ENCODE data around the gene MESP1. TPM values are rescaled to one million over a fixed set of nuclear protein-coding genes. Genes with fewer than 3 reads are reported as not detected.
"Not testable (repeated sequence)": the region's sequence is repeated elsewhere in the genome, so short reads cannot be mapped to it uniquely, and the experiment has no call there.

Gene MESP1
- total RNA-seq, 1 experiment from 2014 or later, result 0.26 TPM

DNA sequence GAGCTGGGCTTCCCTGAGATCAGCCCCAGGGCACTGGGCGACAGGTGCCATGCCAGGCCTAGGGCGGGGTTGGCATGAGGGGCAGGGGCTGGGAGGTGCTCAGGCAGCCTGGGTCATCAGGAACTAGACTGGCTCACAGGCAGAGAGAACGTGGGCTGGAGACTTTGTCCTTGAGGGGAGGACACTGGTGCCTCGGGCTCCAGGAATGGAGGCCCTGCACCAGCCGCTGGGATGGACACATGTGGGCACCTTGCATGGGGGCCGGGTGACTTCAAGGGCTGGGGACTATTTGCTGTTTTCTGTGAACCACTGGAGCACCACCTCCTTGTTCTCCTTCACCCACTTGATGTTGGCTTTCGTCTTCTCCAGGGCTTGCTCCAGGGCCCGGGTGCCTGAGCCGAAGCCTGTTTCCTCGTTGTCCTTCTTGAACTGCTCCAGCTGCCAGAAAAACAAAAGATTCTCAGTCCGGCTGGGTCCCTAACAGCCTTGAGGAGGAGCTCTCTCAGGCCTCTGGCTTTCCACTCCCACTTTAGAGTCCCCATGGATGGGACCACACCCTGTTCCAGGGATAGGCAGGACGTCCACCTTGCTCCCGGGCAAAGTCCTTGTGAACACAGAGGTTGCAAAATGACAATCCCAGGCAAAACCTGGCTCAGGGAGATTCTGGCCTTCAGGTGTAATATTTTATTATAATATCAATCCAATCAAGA lies 34.2 kb upstream of the MESP1 start:
- Histone ChIP-seq H3K27me3 (replicated peaks) (no peaks in the 10 kb centered on the region), H3K27ac (no peak overlapping the region), H3K4me1 (replicated peaks) (peaks cover 15% of the 10 kb centered on the region), H3K9me3 (replicated peaks) (no peaks in the 10 kb centered on the region), H3K36me3 (no peaks in the 10 kb centered on the region), H3K4me3 (no peak overlapping the region)
- DNase-seq (ENCODE audit: low read depth in 1 of 2, low spot score in 2 of 2), result no peak

DNA sequence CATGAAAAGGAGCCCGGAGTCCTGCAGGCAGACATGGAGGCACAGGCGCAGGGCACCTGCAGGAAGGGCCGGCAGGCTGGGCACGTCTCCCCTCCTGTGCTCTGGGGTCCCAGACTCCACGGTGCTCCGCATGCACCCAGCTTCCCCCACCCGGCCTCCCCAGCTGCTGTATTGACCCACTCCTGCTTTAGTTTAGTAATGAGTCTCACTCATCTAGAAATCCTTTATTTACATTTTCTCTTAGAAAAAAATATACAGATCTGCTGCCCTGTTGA lies 33.6 kb upstream of the MESP1 start:
- no peak overlapping the region for H3K4me3 ChIP-seq
- no peak overlapping the region for H3K27ac ChIP-seq
- H3K4me1 ChIP-seq (replicated peaks), result peaks cover 15% of the 10 kb centered on the region
- no peak for DNase-seq (ENCODE audit: low read depth in 1 of 2, low spot score in 2 of 2)
- H3K27me3 ChIP-seq (replicated peaks), result no peaks in the 10 kb centered on the region
- no peaks in the 10 kb centered on the region for H3K9me3 ChIP-seq (replicated peaks)
- no peaks in the 10 kb centered on the region for H3K36me3 ChIP-seq

DNA sequence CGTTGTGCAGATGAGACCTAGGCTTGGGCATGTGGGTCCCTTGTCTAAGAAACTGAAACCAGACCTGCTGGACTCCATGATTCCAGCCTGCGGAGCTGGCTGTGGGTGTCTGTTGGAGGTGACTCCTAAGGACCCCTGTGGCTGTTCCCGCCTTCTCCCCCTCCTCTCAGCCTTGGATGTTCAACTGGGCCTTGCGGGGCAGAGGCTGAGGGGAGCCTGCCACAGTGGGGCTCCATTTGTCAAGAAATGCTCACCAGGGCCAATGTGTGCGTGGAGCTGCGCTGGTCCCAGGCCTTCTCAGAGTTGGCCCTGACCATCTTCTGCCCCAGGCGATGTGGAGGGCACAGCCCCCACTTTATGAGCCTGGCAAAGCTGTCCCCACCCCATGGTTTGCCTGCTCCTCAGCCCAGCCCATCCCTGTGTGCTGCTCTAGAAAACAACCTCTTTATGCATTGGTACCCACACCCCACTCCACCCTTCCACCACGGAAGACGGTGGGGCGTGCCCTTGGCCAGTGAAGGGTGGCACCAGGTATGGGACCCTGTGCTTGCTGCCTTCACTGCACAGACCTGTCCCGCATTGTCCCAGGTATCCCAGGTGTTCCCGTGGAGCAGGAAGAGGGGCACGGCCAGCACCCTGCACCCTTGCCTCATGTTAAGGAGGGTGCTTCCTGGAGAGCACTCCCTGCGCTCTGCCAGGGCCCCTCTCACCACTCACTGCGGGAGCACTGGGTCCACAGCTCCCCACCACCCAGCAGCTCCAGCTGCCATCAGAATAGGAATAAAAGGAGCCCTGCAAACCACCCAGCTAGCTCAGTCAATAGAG lies 33.0 kb upstream of the MESP1 start:
- DNase-seq (ENCODE audit: low read depth in 1 of 2, low spot score in 2 of 2), result no peak
- Histone ChIP-seq H3K9me3 (replicated peaks) (no peaks in the 10 kb centered on the region), H3K36me3 (no peaks in the 10 kb centered on the region), H3K4me3 (no peak overlapping the region), H3K4me1 (replicated peaks) (peaks cover 15% of the 10 kb centered on the region), H3K27ac (no peak overlapping the region), H3K27me3 (replicated peaks) (no peaks in the 10 kb centered on the region)

DNA sequence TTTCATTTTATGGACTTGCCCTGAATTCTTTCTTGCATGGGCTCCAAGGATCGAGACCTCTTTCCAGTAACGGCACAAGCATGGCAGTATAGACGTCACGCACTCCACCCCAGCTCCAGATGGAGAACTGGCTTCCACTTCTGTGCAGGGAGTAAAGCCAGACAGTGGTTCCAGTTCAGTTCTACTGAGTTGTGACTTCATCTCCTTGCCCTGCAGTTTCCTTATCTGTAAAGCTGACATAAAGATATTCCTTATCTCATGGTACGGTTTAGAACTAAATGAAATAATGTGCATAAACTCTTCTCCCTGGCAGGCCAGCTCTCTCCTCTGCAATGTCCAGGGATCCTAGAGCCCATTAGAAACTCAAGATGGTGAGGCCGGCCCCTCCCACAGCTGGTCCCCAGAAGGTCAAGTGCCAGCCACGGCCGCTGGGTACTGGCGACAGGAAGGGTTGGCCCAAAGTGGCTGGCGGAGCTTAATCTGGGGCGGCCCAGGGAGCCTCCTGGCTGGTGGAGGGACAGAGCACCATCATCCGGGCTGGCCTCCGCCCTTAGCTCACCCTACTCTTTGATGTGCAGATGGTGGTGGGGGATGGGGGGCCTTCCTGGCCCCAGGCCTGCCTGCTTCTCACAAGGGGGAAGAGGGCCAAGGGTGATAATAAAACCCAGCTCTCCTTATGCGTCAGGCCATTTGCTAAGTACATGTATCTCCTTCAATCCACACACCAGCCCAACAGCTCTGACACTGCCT lies 32.2 kb upstream of the MESP1 start:
- no peak overlapping the region for H3K27ac ChIP-seq
- no peaks in the 10 kb centered on the region for H3K9me3 ChIP-seq (replicated peaks)
- H3K4me1 ChIP-seq (replicated peaks), result peaks cover 15% of the 10 kb centered on the region
- DNase-seq (ENCODE audit: low read depth in 1 of 2, low spot score in 2 of 2), result no peak
- H3K36me3 ChIP-seq, result no peaks in the 10 kb centered on the region
- no peak overlapping the region for H3K4me3 ChIP-seq
- no peaks in the 10 kb centered on the region for H3K27me3 ChIP-seq (replicated peaks)

DNA sequence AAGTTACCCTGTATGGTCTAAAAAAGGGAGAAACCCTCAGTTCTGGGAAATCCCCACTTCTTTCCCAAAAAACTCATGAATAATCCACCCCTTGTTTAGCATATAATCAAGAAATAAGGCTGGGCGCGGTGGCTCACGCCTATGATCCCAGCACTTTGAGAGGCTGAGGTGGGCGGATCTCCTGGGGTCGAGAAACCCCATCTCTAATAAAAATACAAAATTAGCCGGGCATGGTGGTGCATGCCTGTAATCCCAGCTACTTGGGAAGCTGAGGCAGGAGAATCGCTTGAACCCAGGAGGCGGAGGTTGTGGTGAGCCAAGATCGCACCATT lies 31.5 kb upstream of the MESP1 start:
- H3K27ac ChIP-seq; H3K9me3 ChIP-seq (replicated peaks); DNase-seq (ENCODE audit: low read depth in 1 of 2, low spot score in 2 of 2); H3K4me3 ChIP-seq; H3K27me3 ChIP-seq (replicated peaks); H3K36me3 ChIP-seq: not testable (repeated sequence)
- H3K4me1 ChIP-seq (replicated peaks), result peaks cover 15% of the 10 kb centered on the region

DNA sequence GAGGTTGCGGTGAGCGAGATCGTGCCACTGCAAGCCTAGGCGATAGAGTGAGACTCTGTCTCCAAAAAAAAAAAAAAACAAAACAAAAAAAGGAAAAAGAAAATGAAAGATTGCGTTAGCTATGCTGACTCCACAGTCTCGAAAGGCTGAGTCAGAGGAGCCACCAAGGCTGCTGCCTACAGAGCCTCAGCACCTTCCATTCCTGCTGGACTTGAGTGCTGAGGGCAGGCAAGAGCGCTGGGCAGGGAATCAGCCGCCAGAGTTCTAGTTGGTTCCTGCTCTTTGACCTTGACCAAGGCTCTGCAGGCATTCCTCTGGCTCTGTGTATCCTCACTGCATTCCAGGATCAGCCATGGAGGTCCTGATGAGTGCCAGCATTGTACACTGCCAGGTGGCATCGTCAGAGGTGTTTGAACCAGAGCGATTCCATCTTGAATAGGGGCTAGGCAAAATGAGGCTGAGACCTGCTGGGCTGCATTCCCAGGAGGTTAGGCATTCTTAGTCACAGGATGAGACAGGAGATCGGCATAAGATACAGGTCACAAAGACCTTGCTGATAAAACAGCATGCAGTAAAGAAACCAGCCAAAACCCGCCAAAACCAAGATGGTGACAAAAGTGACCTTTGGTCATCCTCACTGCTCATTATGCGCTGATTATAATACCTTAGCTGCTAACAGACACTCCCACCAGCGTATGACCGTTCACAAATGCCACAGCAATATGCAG lies 31.0 kb upstream of the MESP1 start:
- Histone ChIP-seq H3K9me3 (replicated peaks) (no peaks in the 10 kb centered on the region), H3K4me1 (replicated peaks) (peaks cover 15% of the 10 kb centered on the region), H3K36me3 (no peaks in the 10 kb centered on the region), H3K27me3 (replicated peaks) (no peaks in the 10 kb centered on the region), H3K27ac (no peak overlapping the region), H3K4me3 (no peak overlapping the region)
- DNase-seq (ENCODE audit: low read depth in 1 of 2, low spot score in 2 of 2), result peak in 1 of 2 experiments; percentile 40

DNA sequence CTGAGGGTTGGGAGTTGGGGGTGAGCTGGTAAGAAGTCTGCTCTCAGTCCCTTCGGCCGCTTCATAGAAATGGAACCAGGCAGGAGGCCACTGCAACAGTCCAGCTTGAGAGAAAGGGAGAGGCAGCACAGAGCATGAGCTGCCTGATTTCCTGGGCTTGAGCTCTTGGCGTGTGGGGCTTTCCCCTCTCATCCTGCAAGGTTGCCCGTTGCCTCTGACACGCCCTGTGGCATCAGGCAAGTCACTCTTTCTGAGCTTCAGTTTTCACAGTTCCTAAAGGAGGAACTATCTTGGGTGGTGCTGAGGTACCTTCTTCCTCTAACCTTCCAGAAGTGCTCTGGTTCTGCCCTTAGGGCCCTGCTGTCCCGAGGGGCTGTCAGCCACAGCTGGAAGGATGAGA lies 30.0 kb upstream of the MESP1 start:
- no peak for DNase-seq (ENCODE audit: low read depth in 1 of 2, low spot score in 2 of 2)
- peaks cover 25% of the 10 kb centered on the region for H3K4me1 ChIP-seq (replicated peaks)
- H3K36me3 ChIP-seq, result no peaks in the 10 kb centered on the region
- no peaks in the 10 kb centered on the region for H3K27me3 ChIP-seq (replicated peaks)
- no peaks in the 10 kb centered on the region for H3K9me3 ChIP-seq (replicated peaks)
- no peak overlapping the region for H3K27ac ChIP-seq
- no peak overlapping the region for H3K4me3 ChIP-seq

DNA sequence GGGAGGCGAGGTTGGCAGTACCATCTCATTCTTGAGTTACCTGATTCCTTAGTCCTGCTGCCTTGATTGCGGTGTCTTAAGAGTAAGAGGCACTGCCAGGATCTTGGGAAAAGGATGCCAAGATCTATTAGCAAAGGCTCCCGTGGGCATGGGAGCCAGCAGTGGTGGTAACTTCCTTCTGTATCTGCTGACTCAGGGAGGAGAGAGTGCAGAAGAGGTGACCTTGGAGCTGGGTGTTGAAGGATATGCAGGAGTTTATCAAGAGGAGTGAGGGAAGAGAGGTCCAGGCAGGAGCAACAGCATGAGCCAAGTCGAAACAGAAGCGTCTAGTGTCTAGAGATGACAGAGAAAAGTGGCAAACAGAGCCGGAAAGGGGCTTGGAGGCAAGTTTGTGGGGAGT lies 29.6 kb upstream of the MESP1 start:
- H3K4me3 ChIP-seq, result no peak overlapping the region
- H3K36me3 ChIP-seq, result no peaks in the 10 kb centered on the region
- no peaks in the 10 kb centered on the region for H3K9me3 ChIP-seq (replicated peaks)
- peaks cover 25% of the 10 kb centered on the region for H3K4me1 ChIP-seq (replicated peaks)
- no peaks in the 10 kb centered on the region for H3K27me3 ChIP-seq (replicated peaks)
- no peak for DNase-seq (ENCODE audit: low read depth in 1 of 2, low spot score in 2 of 2)
- H3K27ac ChIP-seq, result no peak overlapping the region

DNA sequence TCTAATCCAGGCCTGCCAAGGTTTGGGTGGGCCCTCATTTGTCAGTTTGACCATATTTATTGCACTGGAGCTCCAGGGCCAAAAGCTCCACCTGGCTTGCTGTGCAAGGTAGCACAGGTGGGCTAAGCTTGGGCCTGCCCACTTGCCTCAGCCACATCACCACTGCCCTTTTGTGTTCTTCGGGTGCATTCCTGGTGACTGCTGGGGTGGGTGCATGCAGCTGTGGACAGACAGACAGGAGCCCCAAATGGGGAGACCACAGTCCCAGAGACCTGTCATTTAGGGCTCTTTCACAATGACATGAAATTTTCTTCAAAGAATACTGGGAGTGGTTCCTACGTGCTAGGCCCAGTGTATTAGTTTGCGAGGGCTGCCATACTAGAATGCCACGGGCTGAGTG lies 27.8 kb upstream of the MESP1 start:
- Histone ChIP-seq H3K4me1 (replicated peaks) (peaks cover 25% of the 10 kb centered on the region), H3K4me3 (no peak overlapping the region), H3K9me3 (replicated peaks) (no peaks in the 10 kb centered on the region), H3K36me3 (no peaks in the 10 kb centered on the region), H3K27me3 (replicated peaks) (no peaks in the 10 kb centered on the region), H3K27ac (no peak overlapping the region)
- DNase-seq (ENCODE audit: low read depth in 1 of 2, low spot score in 2 of 2), result no peak

DNA sequence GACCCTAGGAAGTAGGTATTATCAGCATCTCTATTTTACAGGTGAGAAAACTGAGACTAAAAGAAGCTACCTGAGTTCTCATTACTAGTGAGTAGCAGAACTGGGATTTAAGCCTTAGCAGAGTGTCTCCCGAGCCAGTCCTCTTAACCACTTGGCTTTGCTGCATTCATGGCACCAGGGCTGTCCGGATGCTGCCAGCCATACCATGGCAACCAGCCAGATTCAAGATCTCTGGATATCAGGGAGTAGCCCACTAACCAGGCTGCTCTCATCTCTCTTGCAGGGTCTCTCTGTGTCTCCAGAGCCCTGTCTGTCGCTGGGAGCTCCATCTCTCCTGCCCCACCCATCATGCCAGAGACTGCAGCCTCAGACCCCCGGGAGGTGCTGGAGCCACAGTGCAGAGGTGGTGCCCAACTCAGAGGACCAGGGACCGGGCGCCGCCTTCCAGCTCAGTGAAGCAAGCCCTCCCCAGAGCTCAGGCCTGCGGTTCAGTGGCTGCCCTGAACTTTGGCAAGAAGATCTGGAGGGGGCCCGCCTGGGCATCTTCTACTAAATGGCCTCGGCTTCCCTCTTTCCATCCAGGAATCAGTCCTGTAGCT lies 26.8 kb upstream of the MESP1 start:
- no peaks in the 10 kb centered on the region for H3K36me3 ChIP-seq
- H3K9me3 ChIP-seq (replicated peaks), result no peaks in the 10 kb centered on the region
- no peak overlapping the region for H3K4me3 ChIP-seq
- H3K27me3 ChIP-seq (replicated peaks), result no peaks in the 10 kb centered on the region
- H3K27ac ChIP-seq, result no peak overlapping the region
- DNase-seq (ENCODE audit: low read depth in 1 of 2, low spot score in 2 of 2), result no peak
- peaks cover 28% of the 10 kb centered on the region for H3K4me1 ChIP-seq (replicated peaks)

DNA sequence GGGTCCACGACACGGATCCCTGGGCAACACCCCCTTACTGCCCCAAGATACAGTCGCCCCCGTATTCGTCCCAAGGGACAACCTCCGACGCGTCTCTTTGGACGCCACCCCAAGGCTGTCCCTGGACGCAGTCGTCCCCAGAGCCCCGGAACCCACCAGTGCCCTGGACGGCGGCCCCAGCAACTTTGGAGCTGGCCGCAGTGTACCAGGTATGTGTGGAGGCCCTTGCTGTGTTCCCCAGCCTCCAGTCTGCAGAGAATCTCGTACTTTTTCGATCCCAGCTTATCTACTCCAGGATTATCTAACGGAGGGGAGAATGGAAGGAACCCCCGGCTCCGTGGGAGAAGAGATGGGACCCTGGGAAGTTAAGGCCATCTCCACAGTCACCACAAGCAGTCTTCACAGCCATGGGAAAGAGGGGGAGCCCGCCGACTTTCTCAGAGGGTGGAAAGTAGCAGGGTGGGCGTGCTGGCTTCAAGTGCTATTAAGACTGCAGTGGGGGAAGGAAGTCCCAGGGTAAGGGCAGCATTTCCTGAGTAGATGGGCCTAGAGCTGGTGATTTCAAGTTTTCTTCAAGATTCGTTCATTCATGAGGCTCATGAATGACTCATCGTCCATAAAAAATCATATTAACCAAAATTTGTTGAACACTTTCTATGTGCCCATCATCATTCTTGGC lies 26.2 kb upstream of the MESP1 start:
- no peaks in the 10 kb centered on the region for H3K9me3 ChIP-seq (replicated peaks)
- H3K4me3 ChIP-seq, result no peak overlapping the region
- H3K4me1 ChIP-seq (replicated peaks), result peaks cover 26% of the 10 kb centered on the region
- H3K27ac ChIP-seq, result no peak overlapping the region
- no peaks in the 10 kb centered on the region for H3K36me3 ChIP-seq
- no peak for DNase-seq (ENCODE audit: low read depth in 1 of 2, low spot score in 2 of 2)
- H3K27me3 ChIP-seq (replicated peaks), result no peaks in the 10 kb centered on the region

DNA sequence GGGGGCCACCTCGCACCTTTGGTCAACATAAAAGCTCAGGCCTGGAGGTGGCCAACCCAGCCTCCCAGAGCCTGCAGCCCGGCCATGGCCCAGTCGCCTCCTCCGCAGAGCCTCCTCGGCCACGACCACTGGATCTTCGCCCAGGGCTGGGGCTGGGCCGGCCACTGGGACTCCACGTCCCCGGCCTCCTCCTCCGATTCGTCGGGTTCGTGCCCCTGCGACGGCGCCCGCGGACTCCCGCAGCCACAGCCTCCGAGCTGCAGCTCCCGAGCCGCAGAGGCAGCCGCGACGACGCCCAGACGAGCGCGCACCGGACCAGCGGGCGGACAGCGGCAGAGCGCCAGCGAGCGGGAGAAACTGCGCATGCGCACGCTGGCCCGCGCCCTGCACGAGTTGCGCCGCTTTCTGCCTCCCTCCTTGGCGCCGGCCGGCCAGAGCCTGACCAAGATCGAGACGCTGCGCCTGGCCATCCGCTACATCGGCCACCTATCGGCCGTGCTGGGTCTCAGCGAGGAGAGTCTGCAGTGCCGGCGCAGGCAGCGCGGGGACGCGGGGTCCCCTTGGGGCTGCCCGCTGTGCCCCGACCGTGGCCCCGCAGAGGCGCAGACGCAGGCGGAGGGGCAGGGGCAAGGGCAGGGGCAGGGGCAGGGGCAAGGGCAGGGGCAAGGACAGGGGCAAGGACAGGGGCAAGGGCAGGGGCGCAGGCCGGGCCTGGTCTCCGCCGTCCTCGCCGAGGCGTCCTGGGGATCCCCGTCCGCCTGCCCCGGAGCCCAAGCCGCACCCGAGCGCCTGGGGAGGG lies 25.4 kb upstream of the MESP1 start, which contains the start of gene MESP2:
Gene MESP2, plus strand, starts transcription at position 59 of the 799 bp plus-strand sequence. Its CDS starts 26 bp downstream, at position 85.
- DNase-seq (ENCODE audit: low read depth in 1 of 2, low spot score in 2 of 2), result peak; percentile 77 to 92
- Histone ChIP-seq H3K27me3 (replicated peaks) (no peaks in the 10 kb centered on the region), H3K4me3 (peak within 1 kb of the TSS; percentile 24), H3K4me1 (replicated peaks) (peaks cover 18% of the 10 kb centered on the region), H3K27ac (no peak within 1 kb of the TSS), H3K36me3 (no peaks in the 10 kb centered on the region), H3K9me3 (replicated peaks) (no peaks in the 10 kb centered on the region)

All from SJSA1 (cell line).